BE2C (cell line): ENCODE results near the gene HRK. TPM values are rescaled to one million over a fixed set of nuclear protein-coding genes. Genes with fewer than 3 reads are reported as not detected.

Source experiments
- DNase-seq: peaks from one replicate; pipeline ENCODE4 v3.0.0-alpha.2; 2020
- H3K27me3 ChIP-seq: fragments of 250-450 bp; sonication (Bioruptor Pico); 2 replicates; pipeline ENCODE4 v1.5.1; 2020; ENCODE audit warnings: mild to moderate bottlenecking
- H3K36me3 ChIP-seq: fragments of 250-450 bp; sonication (Bioruptor Pico); 2 replicates; pipeline ENCODE4 v1.5.1; 2020; ENCODE audit warnings: mild to moderate bottlenecking
- H3K4me1 ChIP-seq: fragments of 250-450 bp; sonication (Bioruptor Pico); 2 replicates; pipeline ENCODE4 v1.5.1; 2020
- H3K4me3 ChIP-seq: 2 replicates; pipeline ENCODE4 v1.5.1; 2011; ENCODE audit warnings: low read depth, low read length
- H3K9me3 ChIP-seq: fragments of 250-450 bp; sonication (Bioruptor Pico); 2 replicates; pipeline ENCODE4 v1.5.1; 2020
- CTCF ChIP-seq: IDR thresholded peaks from 2 replicates; pipeline ENCODE4 v1.5.1; 2012; ENCODE audit warnings: mild to moderate bottlenecking, low read depth, low read length
- polyA plus RNA-seq: library from polyadenylated mRNA; unstranded; fragments of >200 nt; gene quantifications from one replicate; pipeline ENCODE4 v1.2.1, GENCODE V29; 2012; ENCODE audit warnings: low read depth, missing spikeins; ENCODE audit not compliant: insufficient read length, insufficient read depth

Gene HRK
- polyA plus RNA-seq = 0.74 TPM

DNA sequence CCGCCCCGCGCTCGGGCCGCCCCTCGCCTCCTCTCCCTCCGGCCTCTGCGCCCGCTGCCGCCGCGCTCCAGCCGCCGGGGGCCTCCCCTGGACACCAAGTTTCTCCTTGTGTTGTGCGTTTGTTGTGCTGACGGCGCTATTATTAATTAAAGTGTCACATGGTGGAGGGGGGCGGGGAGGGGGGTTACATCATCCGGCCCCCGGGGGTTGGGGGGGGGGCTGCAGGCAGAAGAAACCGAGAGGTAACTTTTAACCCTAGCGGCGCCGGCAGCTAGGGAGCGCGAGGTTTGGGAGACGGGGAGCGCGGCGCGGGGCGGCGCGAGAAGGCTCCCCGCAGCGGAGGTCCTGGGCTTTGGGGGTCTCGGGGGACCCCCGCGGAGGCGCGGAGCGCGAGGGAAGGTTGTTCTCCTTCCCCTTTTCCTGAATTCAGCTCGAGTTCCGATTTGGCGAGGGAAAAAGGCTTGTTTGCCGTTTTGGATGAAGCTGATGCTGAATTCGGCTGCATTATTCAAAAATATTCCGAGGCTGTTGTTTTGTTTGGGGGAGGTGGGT is at the start of gene HRK:
Gene HRK (minus strand): TSS at position 117 of the 552 bp plus-strand sequence. CDS start 134 bp downstream, outside the sequence.
- H3K9me3 ChIP-seq = no peaks in the 10 kb centered on the region
- peak within 1 kb of the TSS; percentile 63 for H3K4me3 ChIP-seq
- DNase-seq = peak; percentile 45
- H3K36me3 ChIP-seq = no peaks in the 10 kb centered on the region
- H3K4me1 ChIP-seq = 0 out of 2 replicates have a peak, but pooled peaks cover 3% of the 10 kb centered on the region
- no peak for TF ChIP-seq CTCF
- peaks cover 66% of the 10 kb centered on the region for H3K27me3 ChIP-seq

DNA sequence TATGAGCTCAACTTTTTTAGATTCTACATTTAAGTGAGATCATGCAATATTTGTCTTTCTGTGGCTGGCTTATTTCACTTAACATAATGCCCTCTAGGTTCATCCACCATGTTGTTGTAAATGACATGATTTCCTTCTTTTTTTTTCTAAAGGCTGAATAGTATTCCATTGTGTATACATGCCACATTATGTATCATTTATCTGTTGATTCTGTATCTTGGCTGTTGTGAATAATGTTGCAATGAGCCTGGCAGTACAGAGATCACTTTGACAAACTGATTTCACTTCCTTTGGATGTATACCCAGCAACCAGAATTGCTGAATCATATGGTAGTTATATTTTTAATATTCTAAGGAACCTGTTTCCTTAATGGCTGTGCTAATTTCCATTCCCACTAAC is 48.6 kb upstream of the HRK start:
- TF ChIP-seq CTCF = no peak
- Histone ChIP-seq H3K4me3 (no peak overlapping the region), H3K9me3 (no peaks in the 10 kb centered on the region), H3K27me3 (no peaks in the 10 kb centered on the region), H3K36me3 (peaks cover 40% of the 10 kb centered on the region), H3K4me1 (peaks cover 23% of the 10 kb centered on the region)
- DNase-seq = no peak

DNA sequence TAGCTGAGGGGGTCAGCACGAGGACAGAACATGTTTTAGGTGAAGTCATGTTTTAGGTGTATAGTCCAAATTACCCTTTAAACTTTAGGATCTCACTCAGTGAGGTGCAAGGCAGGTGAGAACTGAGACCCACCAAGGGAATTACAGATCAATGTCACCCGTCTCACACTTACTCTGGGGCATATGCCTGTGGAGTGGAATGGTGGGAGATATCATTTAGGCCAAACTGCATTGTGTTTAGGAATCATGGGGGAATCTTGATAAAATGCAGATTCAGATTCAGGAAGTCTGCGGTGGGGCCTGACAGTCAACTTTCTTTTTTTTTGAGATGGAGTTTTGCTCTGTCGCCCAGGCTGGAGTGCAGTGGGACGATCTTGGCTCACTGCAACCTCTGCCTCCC is 47.3 kb upstream of the HRK start:
- H3K36me3 ChIP-seq = peaks cover 38% of the 10 kb centered on the region
- H3K4me3 ChIP-seq = no peak overlapping the region
- peaks cover 11% of the 10 kb centered on the region for H3K4me1 ChIP-seq
- no peaks in the 10 kb centered on the region for H3K27me3 ChIP-seq
- TF ChIP-seq CTCF = no peak
- no peak for DNase-seq
- H3K9me3 ChIP-seq = no peaks in the 10 kb centered on the region; the same call in 1 of the 2 replicates

DNA sequence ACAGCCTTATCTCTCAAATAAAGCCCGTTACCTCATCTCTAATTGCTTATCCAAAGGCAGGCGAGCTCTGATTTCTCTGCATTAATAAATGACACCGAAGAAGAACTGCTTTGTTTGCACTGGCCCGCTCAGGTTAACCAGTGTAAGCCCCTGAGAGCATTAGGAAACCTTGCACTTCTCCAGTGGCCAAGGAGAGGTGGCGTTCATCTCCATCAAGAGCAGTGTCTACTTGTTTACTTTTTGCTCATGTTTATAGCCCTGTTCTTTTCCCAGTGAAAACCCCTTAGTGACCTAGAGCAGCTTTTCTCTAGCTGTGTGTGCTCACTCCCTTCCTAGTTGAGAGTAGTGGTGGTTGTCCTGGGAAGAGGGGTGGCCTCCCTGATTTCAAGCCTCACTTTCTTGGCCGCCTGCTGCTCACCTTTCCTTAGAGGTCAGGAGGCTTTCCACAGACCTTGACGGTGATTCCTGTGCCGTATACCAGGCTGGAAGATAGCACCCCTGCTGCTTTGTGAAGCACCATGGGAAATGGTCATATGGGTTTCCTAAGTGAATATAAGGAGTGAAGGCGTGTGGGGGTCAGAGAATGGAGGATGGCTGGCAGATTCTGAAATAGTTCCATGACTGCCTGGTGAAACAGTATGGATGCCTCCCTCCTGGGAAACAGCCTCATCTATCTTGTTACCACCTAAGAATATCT is 46.2 kb upstream of the HRK start:
- H3K9me3 ChIP-seq = no peaks in the 10 kb centered on the region; the same call in 1 of the 2 replicates
- no peak for TF ChIP-seq CTCF
- H3K27me3 ChIP-seq = no peaks in the 10 kb centered on the region
- H3K36me3 ChIP-seq = peaks cover 38% of the 10 kb centered on the region
- peaks cover under 1% of the 10 kb centered on the region for H3K4me1 ChIP-seq
- no peak overlapping the region for H3K4me3 ChIP-seq
- DNase-seq = no peak

- no peaks in the 10 kb centered on the region for H3K27me3 ChIP-seq
- no peak for TF ChIP-seq CTCF
Measured at GRCh38 chr12:116926283-116927243, 45.3 kb upstream of the HRK start.

More at GRCh38 chr12:116926283-116927243, 45.3 kb upstream of the HRK start:
- H3K4me3 ChIP-seq = no peak overlapping the region
- no peak for DNase-seq
- H3K4me1 ChIP-seq = no peaks in the 10 kb centered on the region; the same call in 1 of the 2 replicates
- peaks cover 42% of the 10 kb centered on the region for H3K36me3 ChIP-seq
- no peaks in the 10 kb centered on the region; the same call in 1 of the 2 replicates for H3K9me3 ChIP-seq
